NCI-H510A treated with DMSO at 0.1 percent for 48 hours (cell line): ENCODE data around the gene FAM111A.

Experiments
- DNase-seq: peaks from one replicate; lab custom pipeline; 2025; lab: John Stamatoyannopoulos, UW

The FAM111A gene

DNA sequence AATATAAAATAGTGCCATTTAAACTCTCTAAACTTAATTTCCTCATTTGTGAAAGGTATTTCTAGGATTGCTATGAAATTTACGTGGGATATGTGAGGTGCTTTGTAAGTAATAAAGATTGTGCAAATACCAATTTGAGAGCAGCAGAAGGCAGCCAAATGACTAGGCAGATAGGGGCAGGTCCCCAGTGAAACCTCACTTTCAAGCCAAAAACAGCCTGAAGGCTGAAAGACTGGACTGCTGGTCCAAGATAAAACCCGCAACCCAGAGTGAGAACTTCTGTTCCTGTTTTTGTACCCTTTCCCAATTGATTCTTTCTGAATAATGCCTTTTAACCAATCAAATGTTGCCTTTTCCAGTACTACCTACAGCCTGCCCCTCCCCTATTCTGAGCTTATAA lies 36.5 kb downstream of the FAM111A start:
- DNase-seq: no peak

DNA sequence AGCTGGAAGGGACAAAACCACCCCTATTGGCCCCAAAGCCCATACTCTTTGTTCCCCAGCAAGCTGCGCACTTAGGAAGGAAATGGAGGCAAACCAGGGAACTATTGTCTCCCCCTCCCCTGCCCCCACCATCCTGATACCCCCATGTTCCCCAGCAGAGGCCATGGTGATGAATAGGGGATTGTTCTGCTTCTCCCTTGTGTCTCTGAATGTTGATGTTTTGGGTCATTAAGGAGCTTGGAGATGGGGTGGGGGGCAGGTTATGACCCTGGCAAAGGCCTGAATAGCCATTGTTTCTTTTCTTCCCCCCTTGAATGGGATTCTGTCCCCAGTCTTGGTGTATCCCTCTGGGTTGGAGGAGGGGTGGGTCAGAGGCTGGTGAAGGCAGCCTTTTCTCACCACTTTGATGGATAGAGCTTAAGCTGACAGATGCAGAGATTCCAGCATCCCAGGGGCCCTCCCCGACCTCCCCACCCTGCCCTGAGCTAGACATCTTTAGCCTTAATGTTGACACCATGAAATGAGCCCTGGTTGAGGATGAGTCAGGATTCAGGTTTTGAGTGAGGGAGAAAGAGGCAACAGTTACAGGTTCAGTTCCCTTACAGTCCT lies 37.6 kb downstream of the FAM111A start:
- no peak for DNase-seq

- DNase-seq: no peak
Measured at GRCh38 chr11:59180907-59181306, 38.3 kb downstream of the FAM111A start.

GRCh38 chr11:59181746-59182456 lies 39.2 kb downstream of the FAM111A start:
- no peak for DNase-seq

GRCh38 chr11:59182457-59183151 lies 39.9 kb downstream of the FAM111A start:
- DNase-seq: no peak

DNA sequence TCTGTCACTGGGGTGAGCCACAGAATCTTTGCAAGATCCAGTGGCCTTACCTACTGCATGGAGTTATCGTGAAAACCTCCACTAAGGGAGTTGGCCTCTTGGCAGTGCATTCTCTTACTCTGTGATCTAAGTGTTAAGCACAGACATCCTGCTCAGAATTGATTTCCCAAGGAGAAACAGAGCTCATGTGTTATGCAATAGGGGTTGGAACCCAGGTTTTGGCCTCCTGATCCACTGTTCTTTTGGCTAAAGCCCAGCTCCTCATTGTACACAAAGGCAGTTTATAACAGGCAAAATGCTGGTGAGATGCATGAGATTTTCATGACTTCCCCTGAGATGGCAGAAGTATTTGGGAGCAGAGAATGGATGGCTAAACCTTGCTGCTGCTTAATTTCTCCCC lies 41.1 kb downstream of the FAM111A start:
- DNase-seq: no peak

- DNase-seq: no peak
Measured at GRCh38 chr11:59184691-59185339, 42.2 kb downstream of the FAM111A start.

DNA sequence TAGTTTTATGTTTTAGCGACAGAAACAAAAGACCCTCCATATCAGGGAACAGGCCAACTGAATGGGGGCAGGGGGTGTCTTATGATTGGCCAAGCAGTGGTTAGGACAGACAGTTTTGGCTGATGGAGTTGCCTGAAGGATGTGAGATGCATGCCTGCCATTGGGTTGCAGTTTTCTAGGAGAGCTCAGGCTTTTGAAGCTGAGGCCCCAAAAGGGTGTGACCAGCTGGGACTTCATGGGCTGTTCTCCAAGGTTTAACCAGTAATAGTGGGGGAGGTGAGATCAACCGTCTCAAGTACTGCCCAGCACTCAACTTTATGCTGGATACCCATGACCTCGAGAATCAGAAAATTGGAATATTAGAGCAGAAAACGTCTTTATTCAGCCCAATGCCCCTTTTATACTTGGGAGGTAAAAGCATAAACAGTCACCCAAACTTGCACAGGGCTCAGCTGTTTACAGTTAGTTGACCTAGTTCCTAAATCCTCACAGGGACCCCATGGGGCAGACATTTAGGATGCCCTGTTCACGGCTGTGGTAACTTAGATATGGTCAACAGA lies 42.8 kb downstream of the FAM111A start:
- DNase-seq: no peak

GRCh38 chr11:59186130-59186594 lies 43.5 kb downstream of the FAM111A start:
- no peak for DNase-seq

- no peak for DNase-seq
Measured at GRCh38 chr11:59187035-59187434, 44.4 kb downstream of the FAM111A start.

DNA sequence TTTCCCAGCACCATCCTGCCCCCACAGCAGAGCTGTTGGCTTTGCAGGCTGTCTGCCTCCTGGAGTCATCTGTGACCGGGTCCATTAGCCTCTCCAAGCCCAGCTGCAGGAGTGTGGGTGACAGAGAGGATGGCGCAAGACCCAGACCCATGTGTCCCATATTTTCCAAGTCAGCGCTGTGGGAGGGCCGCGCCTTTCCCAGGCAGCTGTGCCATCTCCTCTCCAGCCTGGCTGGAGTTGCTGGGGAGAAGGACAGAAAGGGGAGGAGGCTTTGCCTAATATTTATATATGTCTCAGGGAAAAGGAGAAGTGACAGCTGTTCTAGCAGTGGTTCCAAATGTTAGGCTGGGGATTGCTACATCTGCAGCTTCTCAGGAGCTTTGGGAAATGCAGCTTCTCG lies 44.9 kb downstream of the FAM111A start:
- DNase-seq: no peak

DNA sequence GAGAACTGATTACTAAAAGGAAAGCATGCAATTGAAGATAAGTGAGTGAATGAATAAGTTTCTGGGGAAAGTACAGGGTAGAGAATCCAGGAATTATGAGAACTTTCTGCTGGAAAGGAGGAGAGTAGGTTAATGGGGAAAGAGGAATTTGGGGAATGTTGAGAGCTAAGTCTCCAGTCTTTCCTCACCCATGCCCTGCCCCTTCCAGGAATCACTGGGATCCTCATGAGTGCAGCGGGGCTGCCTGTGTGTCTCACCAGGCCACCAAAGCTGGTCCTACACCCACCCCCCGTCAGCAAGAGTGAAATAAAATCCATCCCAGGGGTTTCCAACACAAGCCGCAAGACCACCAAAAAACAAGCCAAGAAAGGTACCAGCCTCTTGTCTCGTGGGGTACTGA lies 46.3 kb downstream of the FAM111A start:
- DNase-seq: no peak

GRCh38 chr11:59189986-59190385 lies 47.3 kb downstream of the FAM111A start:
- DNase-seq: no peak

- DNase-seq: no peak
Measured at GRCh38 chr11:59191095-59191494, 48.4 kb downstream of the FAM111A start.

- DNase-seq: no peak
Measured at GRCh38 chr11:59191890-59192289, 49.2 kb downstream of the FAM111A start.

- DNase-seq: no peak
Measured at GRCh38 chr11:59192446-59193020, 49.9 kb downstream of the FAM111A start.

DNA sequence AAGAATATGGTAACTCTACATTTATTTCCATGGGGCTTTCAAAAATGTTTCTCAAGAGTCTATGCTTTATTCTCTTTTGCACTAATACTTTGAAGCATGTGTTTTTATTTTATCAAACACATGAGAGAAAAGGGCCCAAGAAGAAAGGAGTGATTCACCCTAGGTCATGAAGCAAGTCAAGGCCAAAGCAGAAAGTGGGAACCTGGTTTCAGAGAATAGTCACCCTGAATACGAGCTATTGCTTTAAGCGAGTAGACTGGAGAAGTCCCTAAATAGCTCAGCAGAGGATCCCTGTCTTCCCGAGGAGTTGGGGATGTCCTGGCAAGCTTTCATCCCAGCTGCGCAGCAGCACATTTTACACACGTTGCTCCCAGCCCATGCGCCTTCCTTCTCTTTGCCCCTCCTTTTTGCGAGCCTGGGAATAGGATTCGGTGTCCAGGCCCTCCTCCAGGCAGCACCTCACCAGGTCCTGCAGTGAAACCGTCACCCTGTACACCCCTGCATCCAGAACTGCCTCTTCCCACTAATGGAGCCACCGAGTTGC lies 51.0 kb downstream of the FAM111A start:
- no peak for DNase-seq

- DNase-seq: no peak
Measured at GRCh38 chr11:59195586-59195985, 52.9 kb downstream of the FAM111A start.

- DNase-seq: no peak
Measured at GRCh38 chr11:59196777-59197176, 54.1 kb downstream of the FAM111A start.

- no peak for DNase-seq
Measured at GRCh38 chr11:59197991-59198390, 55.3 kb downstream of the FAM111A start.

DNA sequence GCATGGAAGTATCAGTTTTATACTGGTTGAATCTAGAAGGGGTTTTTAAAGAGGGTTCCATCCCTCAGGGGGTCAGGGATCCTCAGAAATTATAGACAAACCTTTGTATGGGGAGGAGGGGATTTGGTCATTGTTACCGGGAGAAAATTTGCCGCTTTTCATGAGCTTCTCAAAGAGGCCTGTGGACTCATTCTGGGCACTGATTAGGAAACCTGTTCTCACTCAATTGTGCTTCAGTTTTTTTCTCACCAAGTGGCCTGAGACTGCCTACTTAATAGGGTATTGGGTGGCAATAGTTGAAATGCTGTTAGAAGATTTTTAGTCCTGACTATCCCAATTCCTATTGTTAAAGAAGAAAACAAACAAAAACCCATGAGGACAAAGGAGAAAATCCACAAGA lies 56.1 kb downstream of the FAM111A start:
- DNase-seq: no peak
